PC-3 (cell line): Measurements from ENCODE around the gene IKZF1. TPM values are rescaled to one million over a fixed set of nuclear protein-coding genes. Genes with fewer than 3 reads are reported as not detected.

Source experiments
- ATAC-seq: fragments of 200-7000 bp; cut with Tn5 transposase; 2 replicates; pipeline ENCODE4 v1.9.1; 2020; ENCODE audit warnings: mild to moderate bottlenecking, moderate library complexity
- BruUV-seq: library from RNA; stranded (reverse); fragments of 400-500 nt; replicated peaks from 2 replicates; lab custom pipeline; 2021; lab: Mats Ljungman, UMichigan
- CTCF ChIA-PET: fragments of 300-600 bp; sonication (Branson Sonifier 250); formaldehyde crosslinking; loops from one replicate; lab custom pipeline; 2022; ENCODE audit warnings: antibody characterized with exemption; lab: Charles Lee
- POLR2A ChIA-PET: fragments of 300-600 bp; sonication (Branson Sonifier 250); formaldehyde crosslinking; loops from one replicate; lab custom pipeline; 2022; ENCODE audit warnings: antibody characterized with exemption; ENCODE audit not compliant: unreplicated experiment; lab: Charles Lee
- DNase-seq: peaks from one replicate; pipeline ENCODE4 v3.0.0-alpha.2; 2015
- H2AFZ ChIP-seq: fragments of 300-600 bp; sonication (generic); 2 replicates; pipeline ENCODE4 v1.6.0; 2016; ENCODE audit warnings: antibody characterized with exemption, low read length
- H3F3A ChIP-seq: fragments of 300-600 bp; sonication (generic); one replicate; pipeline ENCODE4 v1.6.0; 2017; ENCODE audit warnings: antibody characterized with exemption, low read length, control low read depth, mild to moderate bottlenecking; ENCODE audit not compliant: unreplicated experiment
- H3K27ac ChIP-seq: fragments of 300-600 bp; sonication (generic); 2 replicates; pipeline ENCODE4 v1.5.1; 2016; ENCODE audit warnings: mild to moderate bottlenecking, low read length
- H3K27me3 ChIP-seq: fragments of 300-600 bp; sonication (generic); 2 replicates; pipeline ENCODE4 v1.6.1; 2016; ENCODE audit warnings: low read length, mixed read lengths
- H3K36me3 ChIP-seq: fragments of 300-600 bp; sonication (generic); 2 replicates; pipeline ENCODE4 v1.6.1; 2016; ENCODE audit warnings: low read depth, mixed run types, low read length, mixed read lengths
- H3K4me1 ChIP-seq: fragments of 300-600 bp; sonication (generic); 2 replicates; pipeline ENCODE4 v1.5.1; 2016; ENCODE audit warnings: low read length; ENCODE audit not compliant: insufficient read depth
- H3K4me2 ChIP-seq: fragments of 300-600 bp; sonication (generic); 2 replicates; pipeline ENCODE4 v1.6.0; 2016; ENCODE audit warnings: low read length
- H3K4me3 ChIP-seq: fragments of 300-600 bp; sonication (generic); 2 replicates; pipeline ENCODE4 v1.5.1; 2016; ENCODE audit warnings: mild to moderate bottlenecking, low read length, mixed read lengths
- H3K79me2 ChIP-seq: fragments of 300-600 bp; sonication (generic); 2 replicates; pipeline ENCODE4 v1.6.1; 2017; ENCODE audit warnings: low read length, mixed read lengths
- H3K9ac ChIP-seq: fragments of 300-600 bp; sonication (generic); 2 replicates; pipeline ENCODE4 v1.6.0; 2016; ENCODE audit warnings: mild to moderate bottlenecking, low read length
- H3K9me2 ChIP-seq: fragments of 300-600 bp; sonication (generic); replicated peaks from 2 replicates; pipeline ENCODE4 v1.6.1; 2016; ENCODE audit warnings: mixed run types, low read length, mixed read lengths
- H3K9me3 ChIP-seq: fragments of 300-600 bp; sonication (generic); 2 replicates; pipeline ENCODE4 v1.6.1; 2016; ENCODE audit warnings: low read length, mixed read lengths
- H4K20me1 ChIP-seq: fragments of 300-600 bp; sonication (generic); 2 replicates; pipeline ENCODE4 v1.6.1; 2016; ENCODE audit warnings: low read length, mixed read lengths
- EZH2 ChIP-seq: fragments of 300-600 bp; sonication (generic); IDR thresholded peaks from one replicate; pipeline ENCODE4 v1.6.1; 2017; ENCODE audit warnings: antibody characterized with exemption, mild to moderate bottlenecking, low read length; ENCODE audit not compliant: unreplicated experiment
- EZH2phosphoT487 ChIP-seq: fragments of 300-600 bp; sonication (generic); IDR thresholded peaks from 2 replicates; pipeline ENCODE4 v1.6.1; 2018; ENCODE audit warnings: mild to moderate bottlenecking, antibody characterized with exemption, low read length, borderline replicate concordance
- intact Hi-C: fragments of 100-400 bp; cut with micrococcal nuclease; formaldehyde crosslinking; loops from 2 replicates; pipeline ENCODE4 v1.9.0; 2023
- total RNA-seq: library from RNA; depleted of rRNA; stranded (reverse); fragments of >200 nt; gene quantifications from 2 replicates; pipeline ENCODE4 v1.2.3, GENCODE V29; 2014
- TF ChIP-seq, protein P1 (sequence below): fragments of 300-600 bp; sonication (generic); conservative IDR thresholded peaks from 2 replicates; pipeline ENCODE4 v1.5.1; 2017; ENCODE audit warnings: antibody characterized with exemption, low read depth, mild to moderate bottlenecking, low read length

IKZF1 gene
- total RNA-seq, 1 experiment from 2014 or later, result not detected

DNA sequence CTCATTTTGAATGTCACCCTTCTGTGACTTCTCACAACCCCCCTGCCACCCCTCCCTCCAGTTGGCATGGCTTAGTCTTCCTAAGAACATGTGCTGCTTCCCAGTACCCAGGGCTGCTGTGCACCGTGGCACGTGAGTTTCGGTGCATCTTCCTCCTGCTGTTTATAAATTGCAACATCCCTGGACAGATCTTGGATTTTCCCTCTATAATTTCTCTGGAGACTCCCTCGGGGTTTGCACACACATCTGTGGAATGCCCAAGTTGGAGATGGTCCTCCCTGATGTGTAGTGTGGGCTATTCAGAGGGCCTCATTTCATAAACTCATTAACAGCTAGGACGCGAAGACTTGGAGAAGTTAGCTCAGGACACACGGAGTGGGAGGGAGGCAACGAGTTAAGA, 52.9 kb downstream of the IKZF1 start:
- DNase-seq (no peak), ATAC-seq (no peak)
- Histone ChIP-seq H3K79me2 (no peaks in the 10 kb centered on the region), H3K9me2 (no peaks in the 10 kb centered on the region), H4K20me1 (no peaks in the 10 kb centered on the region), H2AFZ (no peak overlapping the region), H3K27ac (no peak overlapping the region), H3K4me1 (no peaks in the 10 kb centered on the region), H3K36me3 (no peaks in the 10 kb centered on the region), H3K4me2 (no peak overlapping the region), H3K9ac (no peak overlapping the region), H3K27me3 (peaks cover 87% of the 10 kb centered on the region), H3K9me3 (no peaks in the 10 kb centered on the region), H3F3A (no peaks in the 10 kb centered on the region), H3K4me3 (no peak overlapping the region)
- BruUV-seq, result no TSS peak
- TF ChIP-seq EZH2phosphoT487, result no peak
- TF ChIP-seq, protein P1, sequence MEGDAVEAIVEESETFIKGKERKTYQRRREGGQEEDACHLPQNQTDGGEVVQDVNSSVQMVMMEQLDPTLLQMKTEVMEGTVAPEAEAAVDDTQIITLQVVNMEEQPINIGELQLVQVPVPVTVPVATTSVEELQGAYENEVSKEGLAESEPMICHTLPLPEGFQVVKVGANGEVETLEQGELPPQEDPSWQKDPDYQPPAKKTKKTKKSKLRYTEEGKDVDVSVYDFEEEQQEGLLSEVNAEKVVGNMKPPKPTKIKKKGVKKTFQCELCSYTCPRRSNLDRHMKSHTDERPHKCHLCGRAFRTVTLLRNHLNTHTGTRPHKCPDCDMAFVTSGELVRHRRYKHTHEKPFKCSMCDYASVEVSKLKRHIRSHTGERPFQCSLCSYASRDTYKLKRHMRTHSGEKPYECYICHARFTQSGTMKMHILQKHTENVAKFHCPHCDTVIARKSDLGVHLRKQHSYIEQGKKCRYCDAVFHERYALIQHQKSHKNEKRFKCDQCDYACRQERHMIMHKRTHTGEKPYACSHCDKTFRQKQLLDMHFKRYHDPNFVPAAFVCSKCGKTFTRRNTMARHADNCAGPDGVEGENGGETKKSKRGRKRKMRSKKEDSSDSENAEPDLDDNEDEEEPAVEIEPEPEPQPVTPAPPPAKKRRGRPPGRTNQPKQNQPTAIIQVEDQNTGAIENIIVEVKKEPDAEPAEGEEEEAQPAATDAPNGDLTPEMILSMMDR, result no peak
- TF ChIP-seq EZH2, result no peak
- intact Hi-C loops, result no loop called here
- ChIA-PET CTCF (no interaction called here), POLR2A (no interaction called here)

DNA sequence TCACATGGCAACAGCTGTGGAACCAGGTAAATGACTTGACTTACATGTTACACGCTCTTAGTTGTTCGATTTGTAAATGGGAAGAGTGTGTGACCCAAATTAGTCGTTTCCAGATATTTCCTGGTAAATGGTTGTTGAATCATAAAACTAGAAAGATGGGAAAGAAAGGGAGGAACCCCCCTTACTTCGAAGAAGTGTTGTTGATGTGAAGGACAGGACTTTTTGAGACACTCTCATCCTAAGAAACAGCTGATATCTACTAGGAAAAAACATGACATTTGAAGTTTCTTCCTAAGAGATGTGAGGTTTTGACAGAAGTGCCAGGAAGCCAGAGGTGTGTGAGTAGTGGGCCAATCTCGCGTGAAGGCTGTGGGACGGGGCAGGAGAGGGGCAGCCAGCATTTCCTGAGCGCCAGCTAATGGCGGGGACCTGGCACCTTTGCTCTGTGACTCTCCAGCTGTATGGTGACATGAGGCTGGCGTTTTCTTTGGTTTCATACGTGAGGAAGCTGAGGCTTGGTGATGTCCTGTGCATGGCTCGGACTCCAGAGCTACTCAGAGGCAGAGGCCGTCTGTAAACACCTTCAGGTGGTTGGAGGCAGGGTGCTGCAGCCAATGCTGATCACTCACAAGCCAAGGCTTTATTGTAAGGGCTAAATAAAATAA, 53.7 kb downstream of the IKZF1 start:
- intact Hi-C loops, result no loop called here
- Histone ChIP-seq H3K36me3 (no peaks in the 10 kb centered on the region), H2AFZ (no peak overlapping the region), H3K4me2 (no peak overlapping the region), H3K4me1 (no peaks in the 10 kb centered on the region), H3K4me3 (no peak overlapping the region), H3K9me3 (no peaks in the 10 kb centered on the region), H3F3A (no peaks in the 10 kb centered on the region), H3K27ac (no peak overlapping the region), H3K27me3 (peaks cover 89% of the 10 kb centered on the region), H4K20me1 (no peaks in the 10 kb centered on the region), H3K79me2 (no peaks in the 10 kb centered on the region), H3K9ac (no peak overlapping the region), H3K9me2 (no peaks in the 10 kb centered on the region)
- ChIA-PET POLR2A (no interaction called here), CTCF (no interaction called here)
- BruUV-seq, result no TSS peak
- TF ChIP-seq EZH2phosphoT487, result no peak
- TF ChIP-seq, protein P1, result no peak
- DNase-seq (no peak), ATAC-seq (no peak)

DNA sequence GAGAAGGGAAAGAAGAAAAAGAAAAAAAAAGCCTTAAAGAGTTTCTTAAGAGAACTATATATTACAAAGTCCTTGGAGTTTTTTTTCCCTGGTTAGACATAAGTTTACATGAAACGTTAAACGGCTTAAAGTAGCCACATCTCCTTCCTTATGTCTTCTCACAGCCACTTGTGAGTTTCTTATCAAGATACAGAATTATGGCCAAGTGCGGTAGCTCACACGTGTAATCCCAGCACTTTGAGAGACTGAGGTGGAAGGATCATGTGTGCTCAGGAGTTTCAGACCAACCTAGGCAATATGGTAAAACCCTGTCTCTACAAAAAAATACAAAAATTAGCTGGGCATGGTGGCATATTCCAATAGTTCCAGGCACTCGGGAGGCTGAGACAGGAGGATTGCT, 54.3 kb downstream of the IKZF1 start:
- H3K9me2 ChIP-seq, result no peaks in the 10 kb centered on the region
- H4K20me1 ChIP-seq, result no peaks in the 10 kb centered on the region
- ChIA-PET CTCF (no interaction called here), POLR2A (no interaction called here)
- H3F3A ChIP-seq, result no peaks in the 10 kb centered on the region
- H3K36me3 ChIP-seq, result no peaks in the 10 kb centered on the region
- H3K4me1 ChIP-seq, result no peaks in the 10 kb centered on the region
- no peak overlapping the region for H3K4me2 ChIP-seq
- no peak overlapping the region for H2AFZ ChIP-seq
- TF ChIP-seq EZH2, result no peak
- BruUV-seq, result no TSS peak
- H3K9ac ChIP-seq, result no peak overlapping the region
- no peak overlapping the region for H3K4me3 ChIP-seq
- no peak for DNase-seq
- H3K79me2 ChIP-seq, result no peaks in the 10 kb centered on the region
- H3K9me3 ChIP-seq, result no peaks in the 10 kb centered on the region
- no peak overlapping the region for H3K27ac ChIP-seq
- ATAC-seq, result no peak
- H3K27me3 ChIP-seq, result peaks cover 89% of the 10 kb centered on the region
- intact Hi-C loops, result no loop called here
